ENCODE results near the gene ITLN1.
"Not testable (repeated sequence)": the region's sequence is repeated elsewhere in the genome, so short reads cannot be mapped to it uniquely, and the experiment has no call there.

ITLN1 gene

GRCh38 chr1:160885042-160885441 lies at the start of gene ITLN1:
ITLN1 (minus strand) TSS chr1:160885180; CDS start chr1:160884877, 303 bp downstream.
- Histone ChIP-seq H3K27me3 (ENCODE audit: insufficient read depth, insufficient read length) (no peaks in the 10 kb centered on the region), H3K9ac (ENCODE audit: insufficient read length, low read depth) (no peak within 1 kb of the TSS), H3K9me3 (ENCODE audit: insufficient read depth, low read length) (no peaks in the 10 kb centered on the region), H3K4me1 (ENCODE audit: insufficient read depth, insufficient read length) (peaks cover 3% of the 10 kb centered on the region), H3K4me3 (ENCODE audit: insufficient read length, low read depth) (no peak within 1 kb of the TSS), H3K36me3 (ENCODE audit: insufficient read depth, insufficient read length, low read length) (no peaks in the 10 kb centered on the region)
- no peak for DNase-seq (ENCODE audit: low read depth, low spot score)
- no peak for TF ChIP-seq ZNF274 (IDR thresholded peaks at IDR 0.05; ENCODE audit: low read depth, low read length)
- TF ChIP-seq SUZ12 (IDR thresholded peaks at IDR 0.05; ENCODE audit: extremely low read depth, insufficient read depth, insufficient read length): no peak
- no peak for TF ChIP-seq YY1 (IDR thresholded peaks at IDR 0.05; ENCODE audit: insufficient read depth, insufficient read length)

- not testable (repeated sequence) for H3K4me3 ChIP-seq (ENCODE audit: insufficient read length, low read depth); H3K4me1 ChIP-seq (ENCODE audit: insufficient read depth, insufficient read length); H3K27me3 ChIP-seq (ENCODE audit: insufficient read depth, insufficient read length); H3K9ac ChIP-seq (ENCODE audit: insufficient read length, low read depth); DNase-seq (ENCODE audit: low read depth, low spot score); H3K36me3 ChIP-seq (ENCODE audit: insufficient read depth, insufficient read length, low read length)
- peaks cover 23% of the 10 kb centered on the region; the same call in 1 of the 2 replicates for H3K9me3 ChIP-seq (ENCODE audit: insufficient read depth, low read length)
These were observed 48.3 kb upstream of the ITLN1 start for GRCh38 chr1:160933305-160933704.

- Histone ChIP-seq H3K27me3 (ENCODE audit: insufficient read depth, insufficient read length) (no peaks in the 10 kb centered on the region), H3K9ac (ENCODE audit: insufficient read length, low read depth) (no peak overlapping the region), H3K4me1 (ENCODE audit: insufficient read depth, insufficient read length) (no peaks in the 10 kb centered on the region), H3K4me3 (ENCODE audit: insufficient read length, low read depth) (no peak overlapping the region), H3K36me3 (ENCODE audit: insufficient read depth, insufficient read length, low read length) (no peaks in the 10 kb centered on the region), H3K9me3 (ENCODE audit: insufficient read depth, low read length) (peaks cover 40% of the 10 kb centered on the region)
- DNase-seq (ENCODE audit: low read depth, low spot score): no peak
- TF ChIP-seq ZNF274 (IDR thresholded peaks at IDR 0.05; ENCODE audit: low read depth, low read length) (no peak), YY1 (IDR thresholded peaks at IDR 0.05; ENCODE audit: insufficient read depth, insufficient read length) (no peak), SUZ12 (IDR thresholded peaks at IDR 0.05; ENCODE audit: extremely low read depth, insufficient read depth, insufficient read length) (no peak)
These were observed 40.8 kb upstream of the ITLN1 start for GRCh38 chr1:160925652-160926244.

GRCh38 chr1:160924791-160925651 lies 40.0 kb upstream of the ITLN1 start:
- peaks cover 47% of the 10 kb centered on the region for H3K9me3 ChIP-seq (ENCODE audit: insufficient read depth, low read length)
- no peaks in the 10 kb centered on the region for H3K4me1 ChIP-seq (ENCODE audit: insufficient read depth, insufficient read length)
- TF ChIP-seq YY1 (IDR thresholded peaks at IDR 0.05; ENCODE audit: insufficient read depth, insufficient read length) (no peak), SUZ12 (IDR thresholded peaks at IDR 0.05; ENCODE audit: extremely low read depth, insufficient read depth, insufficient read length) (no peak), ZNF274 (IDR thresholded peaks at IDR 0.05; ENCODE audit: low read depth, low read length) (no peak)
- H3K36me3 ChIP-seq (ENCODE audit: insufficient read depth, insufficient read length, low read length): no peaks in the 10 kb centered on the region
- H3K9ac ChIP-seq (ENCODE audit: insufficient read length, low read depth): no peak overlapping the region
- DNase-seq (ENCODE audit: low read depth, low spot score): no peak
- H3K27me3 ChIP-seq (ENCODE audit: insufficient read depth, insufficient read length): no peaks in the 10 kb centered on the region
- no peak overlapping the region for H3K4me3 ChIP-seq (ENCODE audit: insufficient read length, low read depth)

GRCh38 chr1:160916666-160917065 lies 31.7 kb upstream of the ITLN1 start:
- no peak for TF ChIP-seq SUZ12 (IDR thresholded peaks at IDR 0.05; ENCODE audit: extremely low read depth, insufficient read depth, insufficient read length)
- no peak for TF ChIP-seq YY1 (IDR thresholded peaks at IDR 0.05; ENCODE audit: insufficient read depth, insufficient read length)
- no peak for TF ChIP-seq ZNF274 (IDR thresholded peaks at IDR 0.05; ENCODE audit: low read depth, low read length)
- DNase-seq (ENCODE audit: low read depth, low spot score): no peak
- Histone ChIP-seq H3K4me3 (ENCODE audit: insufficient read length, low read depth) (no peak overlapping the region), H3K9me3 (ENCODE audit: insufficient read depth, low read length) (peaks cover 28% of the 10 kb centered on the region; the same call in 1 of the 2 replicates), H3K36me3 (ENCODE audit: insufficient read depth, insufficient read length, low read length) (no peaks in the 10 kb centered on the region), H3K9ac (ENCODE audit: insufficient read length, low read depth) (no peak overlapping the region), H3K27me3 (ENCODE audit: insufficient read depth, insufficient read length) (no peaks in the 10 kb centered on the region), H3K4me1 (ENCODE audit: insufficient read depth, insufficient read length) (no peaks in the 10 kb centered on the region)

DNA sequence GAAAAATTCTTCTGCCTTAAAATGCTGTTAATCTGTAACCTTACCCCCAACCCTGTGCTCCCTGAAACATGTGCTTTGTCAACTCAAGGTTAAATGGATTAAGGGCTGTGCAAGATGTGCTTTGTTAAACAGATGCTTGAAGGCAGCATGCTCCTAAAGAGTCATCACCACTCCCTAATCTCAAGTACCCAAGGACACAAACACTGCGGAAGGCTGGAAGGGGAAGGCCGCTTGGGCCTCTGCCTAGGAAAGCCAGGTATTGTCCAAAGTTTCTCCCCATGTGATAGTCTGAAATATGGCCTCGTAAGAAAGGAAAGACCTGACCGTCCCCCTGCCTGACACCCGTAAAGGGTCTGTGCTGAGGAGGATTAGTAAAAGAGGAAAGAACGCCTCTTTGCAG lies 28.2 kb upstream of the ITLN1 start:
- not testable (repeated sequence) for H3K4me3 ChIP-seq (ENCODE audit: insufficient read length, low read depth); H3K4me1 ChIP-seq (ENCODE audit: insufficient read depth, insufficient read length); H3K36me3 ChIP-seq (ENCODE audit: insufficient read depth, insufficient read length, low read length); H3K9ac ChIP-seq (ENCODE audit: insufficient read length, low read depth); H3K9me3 ChIP-seq (ENCODE audit: insufficient read depth, low read length); H3K27me3 ChIP-seq (ENCODE audit: insufficient read depth, insufficient read length); DNase-seq (ENCODE audit: low read depth, low spot score)

- Histone ChIP-seq H3K9me3 (ENCODE audit: insufficient read depth, low read length) (peaks cover 9% of the 10 kb centered on the region; the same call in 1 of the 2 replicates), H3K9ac (ENCODE audit: insufficient read length, low read depth) (no peak overlapping the region), H3K4me1 (ENCODE audit: insufficient read depth, insufficient read length) (no peaks in the 10 kb centered on the region), H3K27me3 (ENCODE audit: insufficient read depth, insufficient read length) (no peaks in the 10 kb centered on the region), H3K4me3 (ENCODE audit: insufficient read length, low read depth) (no peak overlapping the region), H3K36me3 (ENCODE audit: insufficient read depth, insufficient read length, low read length) (no peaks in the 10 kb centered on the region)
- DNase-seq (ENCODE audit: low read depth, low spot score): no peak
- no peak for TF ChIP-seq SUZ12 (IDR thresholded peaks at IDR 0.05; ENCODE audit: extremely low read depth, insufficient read depth, insufficient read length)
- no peak for TF ChIP-seq ZNF274 (IDR thresholded peaks at IDR 0.05; ENCODE audit: low read depth, low read length)
- no peak for TF ChIP-seq YY1 (IDR thresholded peaks at IDR 0.05; ENCODE audit: insufficient read depth, insufficient read length)
These were observed 26.9 kb upstream of the ITLN1 start for GRCh38 chr1:160911925-160912324.

Data from NT2/D1 (cell line).